Measurements from ENCODE around the gene PTPN23. TPM values are rescaled to one million over a fixed set of nuclear protein-coding genes. Genes with fewer than 3 reads are reported as not detected.
A peak's percentile ranks its signal among the peaks of the same experiment; 100 is the strongest.

PTPN23 gene
- total RNA-seq, 2 donors from 2014 or later: 44.2 to 54.1 TPM

DNA sequence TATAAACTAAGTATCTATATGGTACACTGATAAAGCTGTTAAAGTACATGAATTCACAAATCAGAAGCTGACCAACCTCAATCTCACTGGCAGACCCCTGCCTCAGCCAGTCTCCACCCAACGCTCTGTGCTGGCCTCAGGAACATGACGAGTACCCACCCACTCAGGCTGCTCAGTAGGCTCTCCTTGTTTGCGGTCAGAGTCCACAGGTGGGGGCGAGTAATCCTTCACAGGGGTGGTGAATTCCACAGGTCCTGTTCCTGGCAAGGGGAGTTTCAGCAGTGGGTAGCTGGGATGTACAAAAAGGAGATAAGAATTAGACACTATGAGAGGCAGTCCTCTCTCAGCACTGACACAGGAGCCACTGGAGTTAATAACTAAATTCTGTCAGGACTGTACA, 54.0 kb downstream of the PTPN23 start:
- Histone ChIP-seq H3K36me3 (ENCODE audit: control insufficient read depth, insufficient read depth, low read length) (peaks cover 64% of the 10 kb centered on the region), H3K27ac (ENCODE audit: low read depth, low read length) (no peak overlapping the region), H3K9ac (ENCODE audit: extremely low read depth, low read length, poor library complexity, severe bottlenecking) (no peak overlapping the region), H3K27me3 (ENCODE audit: control insufficient read depth, insufficient read depth, low read length, poor library complexity, severe bottlenecking) (no peaks in the 10 kb centered on the region), H3K4me1 (ENCODE audit: control insufficient read depth, insufficient read depth, low read length) (no peaks in the 10 kb centered on the region), H3K4me3 (ENCODE audit: low read length) (no peak overlapping the region), H3K9me3 (ENCODE audit: control insufficient read depth, low read length) (no peaks in the 10 kb centered on the region)
- 95% methylated on average over 3 to 4 of the region's 4 CpGs for WGBS, 2 experiments (ENCODE audit: insufficient coverage in 1 of 2, insufficient read length in 1 of 2)
- peak; percentile 20 for DNase-seq
- Mint-ChIP-seq H3K4me3 (no peak overlapping the region), H3K36me3 (ENCODE audit: low read depth) (peaks cover 53% of the 10 kb centered on the region), H3K27ac (no peak overlapping the region), H3K9me3 (no peaks in the 10 kb centered on the region), H3K4me1 (no peaks in the 10 kb centered on the region), H3K27me3 (ENCODE audit: insufficient read depth) (no peaks in the 10 kb centered on the region)
- TF ChIP-seq, protein P1, sequence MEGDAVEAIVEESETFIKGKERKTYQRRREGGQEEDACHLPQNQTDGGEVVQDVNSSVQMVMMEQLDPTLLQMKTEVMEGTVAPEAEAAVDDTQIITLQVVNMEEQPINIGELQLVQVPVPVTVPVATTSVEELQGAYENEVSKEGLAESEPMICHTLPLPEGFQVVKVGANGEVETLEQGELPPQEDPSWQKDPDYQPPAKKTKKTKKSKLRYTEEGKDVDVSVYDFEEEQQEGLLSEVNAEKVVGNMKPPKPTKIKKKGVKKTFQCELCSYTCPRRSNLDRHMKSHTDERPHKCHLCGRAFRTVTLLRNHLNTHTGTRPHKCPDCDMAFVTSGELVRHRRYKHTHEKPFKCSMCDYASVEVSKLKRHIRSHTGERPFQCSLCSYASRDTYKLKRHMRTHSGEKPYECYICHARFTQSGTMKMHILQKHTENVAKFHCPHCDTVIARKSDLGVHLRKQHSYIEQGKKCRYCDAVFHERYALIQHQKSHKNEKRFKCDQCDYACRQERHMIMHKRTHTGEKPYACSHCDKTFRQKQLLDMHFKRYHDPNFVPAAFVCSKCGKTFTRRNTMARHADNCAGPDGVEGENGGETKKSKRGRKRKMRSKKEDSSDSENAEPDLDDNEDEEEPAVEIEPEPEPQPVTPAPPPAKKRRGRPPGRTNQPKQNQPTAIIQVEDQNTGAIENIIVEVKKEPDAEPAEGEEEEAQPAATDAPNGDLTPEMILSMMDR (conservative IDR thresholded peaks at IDR 0.05): no peak

DNA sequence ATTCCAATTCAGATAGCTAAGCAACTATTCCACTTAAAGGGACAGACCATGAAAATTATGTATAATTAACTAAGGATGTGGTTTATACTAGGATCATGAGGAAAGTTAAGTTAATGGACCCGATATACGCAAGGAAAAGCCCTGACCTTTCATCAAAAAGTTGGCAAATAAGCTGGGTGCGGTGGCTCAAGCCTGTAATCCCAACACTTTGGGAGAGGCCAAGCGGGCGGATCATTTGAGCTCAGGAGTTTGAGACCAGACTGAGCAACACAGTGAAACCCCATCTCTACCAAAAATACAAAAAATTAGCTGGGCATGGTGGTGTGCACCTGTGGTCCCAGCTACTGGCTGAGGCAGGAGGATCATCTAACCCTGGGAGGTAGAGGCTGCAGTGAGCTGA, 55.4 kb downstream of the PTPN23 start:
- H3K9me3 Mint-ChIP-seq: no peaks in the 10 kb centered on the region

DNA sequence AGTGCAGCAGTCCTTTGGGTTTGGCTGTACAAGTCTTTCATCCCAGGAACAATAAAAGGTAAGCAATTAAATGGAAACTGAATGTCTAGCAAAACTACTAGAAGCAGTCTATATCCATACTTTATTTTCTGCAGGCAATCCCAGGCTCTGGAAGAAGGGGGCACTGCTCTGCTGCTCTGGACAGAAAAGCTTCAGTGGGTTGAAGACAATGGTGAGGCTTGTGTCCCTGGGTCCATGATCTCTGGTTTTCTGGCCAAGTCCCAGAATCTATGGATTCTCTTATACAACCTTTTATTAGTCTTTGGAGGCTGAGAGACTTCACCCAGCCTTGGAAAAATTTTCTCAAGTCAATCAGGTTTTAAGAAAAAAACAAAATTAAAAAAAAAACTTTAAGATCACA, 59.3 kb downstream of the PTPN23 start:
- Histone ChIP-seq H3K4me3 (ENCODE audit: low read length) (no peak overlapping the region), H3K4me1 (ENCODE audit: control insufficient read depth, insufficient read depth, low read length) (no peaks in the 10 kb centered on the region), H3K36me3 (ENCODE audit: control insufficient read depth, insufficient read depth, low read length) (peaks cover 37% of the 10 kb centered on the region), H3K9me3 (ENCODE audit: control insufficient read depth, low read length) (no peaks in the 10 kb centered on the region), H3K27me3 (ENCODE audit: control insufficient read depth, insufficient read depth, low read length, poor library complexity, severe bottlenecking) (no peaks in the 10 kb centered on the region), H3K27ac (ENCODE audit: low read depth, low read length) (no peak overlapping the region), H3K9ac (ENCODE audit: extremely low read depth, low read length, poor library complexity, severe bottlenecking) (no peak overlapping the region)
- TF ChIP-seq, protein P1 (conservative IDR thresholded peaks at IDR 0.05): peak; percentile 75
- peak; percentile 61 for DNase-seq
- H3K27me3 Mint-ChIP-seq (ENCODE audit: insufficient read depth): no peaks in the 10 kb centered on the region
- no peak overlapping the region for H3K27ac Mint-ChIP-seq
- peaks cover 10% of the 10 kb centered on the region for H3K4me1 Mint-ChIP-seq
- H3K4me3 Mint-ChIP-seq: no peak overlapping the region
- H3K9me3 Mint-ChIP-seq: no peaks in the 10 kb centered on the region
- H3K36me3 Mint-ChIP-seq (ENCODE audit: low read depth): peaks cover 43% of the 10 kb centered on the region

More for the DNA sequence above, 55.4 kb downstream of the PTPN23 start:
- Mint-ChIP-seq H3K4me3 (no peak overlapping the region), H3K36me3 (ENCODE audit: low read depth) (peaks cover 57% of the 10 kb centered on the region), H3K27me3 (ENCODE audit: insufficient read depth) (no peaks in the 10 kb centered on the region), H3K27ac (no peak overlapping the region), H3K4me1 (no peaks in the 10 kb centered on the region)
- no peak overlapping the region for H3K27ac ChIP-seq (ENCODE audit: low read depth, low read length)
- TF ChIP-seq, protein P1 (conservative IDR thresholded peaks at IDR 0.05): no peak
- peak; percentile 10 for DNase-seq
- H3K27me3 ChIP-seq (ENCODE audit: control insufficient read depth, insufficient read depth, low read length, poor library complexity, severe bottlenecking): no peaks in the 10 kb centered on the region
- H3K36me3 ChIP-seq (ENCODE audit: control insufficient read depth, insufficient read depth, low read length): peaks cover 57% of the 10 kb centered on the region
- no peak overlapping the region for H3K4me3 ChIP-seq (ENCODE audit: low read length)
- no peaks in the 10 kb centered on the region for H3K9me3 ChIP-seq (ENCODE audit: control insufficient read depth, low read length)
- no peaks in the 10 kb centered on the region for H3K4me1 ChIP-seq (ENCODE audit: control insufficient read depth, insufficient read depth, low read length)
- WGBS, 2 experiments (ENCODE audit: insufficient coverage in 1 of 2, insufficient read length in 1 of 2): 96 to 98% methylated on average over 5 of the region's 5 CpGs
- H3K9ac ChIP-seq (ENCODE audit: extremely low read depth, low read length, poor library complexity, severe bottlenecking): no peak overlapping the region

All from endodermal cell (in vitro differentiated cells).